Large intestine (tissue), 3 donors: Measurements from ENCODE around the gene TRAF3IP1. TPM values are rescaled to one million over a fixed set of nuclear protein-coding genes. Genes with fewer than 3 reads are reported as not detected.
A peak's percentile ranks its signal among the peaks of the same experiment; 100 is the strongest.
"Not testable (repeated sequence)": the region's sequence is repeated elsewhere in the genome, so short reads cannot be mapped to it uniquely, and the experiment has no call there.

Experiments used
- DNase-seq, 2 donors: peaks; one replicate each; pipeline versions ENCODE4 v3.0.0 to v3.0.0-alpha.2; 2013
- H3K27ac ChIP-seq: one replicate; pipeline ENCODE4 v1.5.1; 2013; ENCODE audit warnings: low read length
- H3K27me3 ChIP-seq: 2 replicates; pipeline ENCODE4 v1.6.1; 2013; ENCODE audit warnings: low read length; ENCODE audit not compliant: control insufficient read depth, insufficient read depth
- H3K36me3 ChIP-seq: 2 replicates; pipeline ENCODE4 v1.6.1; 2013; ENCODE audit warnings: low read length; ENCODE audit not compliant: control insufficient read depth, insufficient read depth
- H3K4me1 ChIP-seq: one replicate; pipeline ENCODE4 v1.6.1; 2013; ENCODE audit warnings: low read length; ENCODE audit not compliant: control insufficient read depth, insufficient read depth
- H3K4me3 ChIP-seq: one replicate; pipeline ENCODE4 v1.5.1; 2013; ENCODE audit warnings: low read length
- H3K9me3 ChIP-seq: one replicate; pipeline ENCODE4 v1.6.1; 2013; ENCODE audit warnings: mild to moderate bottlenecking, low read depth, low read length, moderate library complexity; ENCODE audit not compliant: control insufficient read depth
- WGBS: methylation state at CpG from one replicate; pipeline ENCODE4 v1.1.5; 2013; ENCODE audit warnings: low lambda C conversion rate; ENCODE audit not compliant: insufficient coverage; 5-methylcytosine and 5-hydroxymethylcytosine counted together
- polyA plus RNA-seq: library from polyadenylated mRNA; unstranded; fragments of 120-200 nt; gene quantifications from one replicate; pipeline ENCODE4 v1.2.1, GENCODE V29; 2013

The TRAF3IP1 gene
- polyA plus RNA-seq, 1 donor, result 10.6 TPM

- no peak for DNase-seq
- no peaks in the 10 kb centered on the region for H3K4me1 ChIP-seq
- no peaks in the 10 kb centered on the region for H3K9me3 ChIP-seq
- WGBS, result no CpG with 5 or more reads among the region's 10 CpGs
- no peak overlapping the region for H3K4me3 ChIP-seq
- no peak overlapping the region for H3K27ac ChIP-seq
- no peaks in the 10 kb centered on the region for H3K27me3 ChIP-seq
- H3K36me3 ChIP-seq, result no peaks in the 10 kb centered on the region
Measured at GRCh38 chr2:238389988-238390589, 69.8 kb downstream of the TRAF3IP1 start.

GRCh38 chr2:238391042-238391689 is 70.8 kb downstream of the TRAF3IP1 start:
- Histone ChIP-seq H3K4me1 (no peaks in the 10 kb centered on the region), H3K36me3 (no peaks in the 10 kb centered on the region), H3K27ac (no peak overlapping the region), H3K4me3 (no peak overlapping the region), H3K9me3 (no peaks in the 10 kb centered on the region), H3K27me3 (no peaks in the 10 kb centered on the region)
- 100% methylated on average over 3 of the region's 6 CpGs for WGBS
- no peak for DNase-seq

- WGBS, result 100% methylated on average over 1 of the region's 7 CpGs
- Histone ChIP-seq H3K4me1 (peaks cover 5% of the 10 kb centered on the region), H3K27ac (no peak overlapping the region)
Measured at GRCh38 chr2:238396663-238397062, 76.3 kb downstream of the TRAF3IP1 start.

GRCh38 chr2:238397356-238397755 is 77.0 kb downstream of the TRAF3IP1 start:
- Histone ChIP-seq H3K27me3 (no peaks in the 10 kb centered on the region), H3K36me3 (peaks cover 2% of the 10 kb centered on the region), H3K4me1 (peaks cover 6% of the 10 kb centered on the region), H3K4me3 (no peak overlapping the region), H3K27ac (no peak overlapping the region), H3K9me3 (no peaks in the 10 kb centered on the region)
- no CpG with 5 or more reads among the region's 14 CpGs for WGBS
- DNase-seq, result no peak

More at GRCh38 chr2:238396663-238397062, 76.3 kb downstream of the TRAF3IP1 start:
- DNase-seq, result no peak
- Histone ChIP-seq H3K4me3 (no peak overlapping the region), H3K9me3 (no peaks in the 10 kb centered on the region), H3K36me3 (peaks cover 2% of the 10 kb centered on the region), H3K27me3 (no peaks in the 10 kb centered on the region)

- no CpG with 5 or more reads among the region's 6 CpGs for WGBS
- peaks cover 2% of the 10 kb centered on the region for H3K36me3 ChIP-seq
- no peak overlapping the region for H3K27ac ChIP-seq
- peaks cover 12% of the 10 kb centered on the region for H3K4me1 ChIP-seq
- H3K4me3 ChIP-seq, result no peak overlapping the region
- no peaks in the 10 kb centered on the region for H3K27me3 ChIP-seq
- DNase-seq, result no peak
- no peaks in the 10 kb centered on the region for H3K9me3 ChIP-seq
Measured at GRCh38 chr2:238398577-238398976, 78.3 kb downstream of the TRAF3IP1 start.

- Histone ChIP-seq H3K36me3 (peaks cover 2% of the 10 kb centered on the region), H3K4me3 (no peak overlapping the region), H3K4me1 (peaks cover 14% of the 10 kb centered on the region), H3K27ac (no peak overlapping the region), H3K9me3 (no peaks in the 10 kb centered on the region), H3K27me3 (no peaks in the 10 kb centered on the region)
- WGBS, result no CpG with 5 or more reads among the region's 2 CpGs
- DNase-seq, result no peak
Measured at GRCh38 chr2:238399094-238399493, 78.8 kb downstream of the TRAF3IP1 start.

- WGBS, result no CpG with 5 or more reads among the region's 8 CpGs
- peak; percentile 76 to 87 for DNase-seq
- no peaks in the 10 kb centered on the region for H3K9me3 ChIP-seq
- H3K4me3 ChIP-seq, result no peak overlapping the region
- H3K27me3 ChIP-seq, result no peaks in the 10 kb centered on the region
- H3K4me1 ChIP-seq, result peaks cover 25% of the 10 kb centered on the region
- H3K27ac ChIP-seq, result peak overlapping the region; percentile 46
- peaks cover 2% of the 10 kb centered on the region for H3K36me3 ChIP-seq
Measured at GRCh38 chr2:238401551-238401950, 81.2 kb downstream of the TRAF3IP1 start.

GRCh38 chr2:238403632-238404405 is 83.5 kb downstream of the TRAF3IP1 start:
- Histone ChIP-seq H3K4me3 (no peak overlapping the region), H3K9me3 (no peaks in the 10 kb centered on the region), H3K27ac (peak overlapping the region; percentile 29), H3K36me3 (peaks cover 2% of the 10 kb centered on the region), H3K4me1 (peaks cover 25% of the 10 kb centered on the region), H3K27me3 (no peaks in the 10 kb centered on the region)
- no CpG with 5 or more reads among the region's 21 CpGs for WGBS
- peak; percentile 51 to 78 for DNase-seq

GRCh38 chr2:238404406-238405216 is 84.3 kb downstream of the TRAF3IP1 start:
- Histone ChIP-seq H3K27me3 (no peaks in the 10 kb centered on the region), H3K4me1 (peaks cover 25% of the 10 kb centered on the region), H3K36me3 (peaks cover under 1% of the 10 kb centered on the region), H3K4me3 (no peak overlapping the region), H3K9me3 (no peaks in the 10 kb centered on the region), H3K27ac (peak overlapping the region; percentile 29)
- DNase-seq, result peak in 1 of 2 donors; percentile 32
- WGBS, result 90% methylated on average over 5 of the region's 19 CpGs

GRCh38 chr2:238405217-238405555 is 84.9 kb downstream of the TRAF3IP1 start:
- H3K9me3 ChIP-seq, DNase-seq, H3K4me3 ChIP-seq, H3K27me3 ChIP-seq, H3K27ac ChIP-seq, H3K36me3 ChIP-seq: not testable (repeated sequence)
- WGBS, result 100% methylated on average over 1 of the region's 4 CpGs
- peaks cover 25% of the 10 kb centered on the region for H3K4me1 ChIP-seq
